K562 (cell line): Measurements from ENCODE around the gene DAW1. TPM values are rescaled to one million over a fixed set of nuclear protein-coding genes. Genes with fewer than 3 reads are reported as not detected.

Experiments used
- ATAC-seq: fragments of 200-7000 bp; cut with Tn5 transposase; 3 replicates; pipeline ENCODE4 v1.9.1; 2020; ENCODE audit warnings: moderate library complexity
- BruUV-seq: library from RNA; stranded (reverse); fragments of 400-500 nt; replicated peaks from 2 replicates; lab custom pipeline; 2021; lab: Mats Ljungman, UMichigan
- CTCF ChIA-PET: fragments of 300-600 bp; formaldehyde crosslinking; extraction: SDS; loops from one replicate; lab custom pipeline; 2021; ENCODE audit warnings: low intra/inter-chr PET ratio; lab: Yijun Ruan, JAX
- POLR2A ChIA-PET: fragments of 300-600, 350-650 bp; sonication (Branson Sonifier 250); formaldehyde crosslinking; extraction: SDS; loops from one replicate; lab custom pipeline; 2021; ENCODE audit warnings: antibody characterized with exemption, inconsistent platforms; lab: Yijun Ruan, JAX
- DNase-seq, 4 experiments: peaks; one replicate each; pipeline versions ENCODE4 v3.0.0 to v3.0.0-alpha.2; 2011 to 2018; ENCODE audit warnings: low spot score in 3 of 4, mixed read lengths in 3 of 4; ENCODE audit errors: extremely low read depth in 1 of 4
- FAIRE-seq: peaks from 2 replicates; lab custom pipeline; 2011; peaks lifted over from hg19 to GRCh38; lab: Jason Lieb, UNC
- H2AFZ ChIP-seq: 2 replicates; pipeline ENCODE4 v1.6.0; 2011; ENCODE audit warnings: low read depth, low read length, control low read depth, inconsistent platforms
- H3K27ac ChIP-seq: fragments of 200-600 bp; 3 replicates; pipeline ENCODE4 v1.8.0; 2011; ENCODE audit warnings: low read depth, mild to moderate bottlenecking, control low read depth, inconsistent platforms, low read length, moderate library complexity, mixed read lengths; ENCODE audit errors: extremely low read depth
- H3K27me3 ChIP-seq, 2 experiments: fragments of 300-600 bp in 1 of 2; 2 replicates in 1 of 2; 3 replicates in 1 of 2; pipeline versions ENCODE4 v1.6.0 to v1.8.0; 2011; ENCODE audit warnings: inconsistent platforms in 2 of 2, low read length in 2 of 2, mild to moderate bottlenecking in 1 of 2, mixed read lengths in 1 of 2, moderate library complexity in 1 of 2; ENCODE audit not compliant: control insufficient read depth in 2 of 2, insufficient read depth in 2 of 2
- H3K36me3 ChIP-seq: fragments of 300-600 bp; 3 replicates; pipeline ENCODE4 v1.8.0; 2011; ENCODE audit warnings: mild to moderate bottlenecking, low read length, inconsistent platforms; ENCODE audit not compliant: control insufficient read depth, insufficient read depth
- H3K4me1 ChIP-seq, 2 experiments: fragments of 200-600 bp in 1 of 2; replicated peaks in 1 of 2; 2 replicates in 1 of 2; 3 replicates in 1 of 2; pipeline versions ENCODE4 v1.5.1 to v1.8.0; 2011; ENCODE audit warnings: inconsistent platforms in 2 of 2, low read length in 2 of 2, mild to moderate bottlenecking in 1 of 2, mixed read lengths in 1 of 2, moderate library complexity in 1 of 2; ENCODE audit not compliant: control insufficient read depth in 2 of 2, insufficient read depth in 2 of 2
- H3K4me2 ChIP-seq: 2 replicates; pipeline ENCODE4 v1.6.1; 2011; ENCODE audit warnings: low read length, control low read depth, inconsistent platforms, mixed read lengths; ENCODE audit not compliant: insufficient read depth
- H3K4me3 ChIP-seq: fragments of 200-600 bp; sonication (generic), shearing (Covaris generic); 2 replicates; pipeline ENCODE4 v1.5.1; 2016; ENCODE audit warnings: control low read depth, inconsistent platforms
- H3K79me2 ChIP-seq: fragments of 200-600 bp; 3 replicates; pipeline ENCODE4 v1.8.0; 2011; ENCODE audit warnings: low read length, inconsistent platforms; ENCODE audit not compliant: control insufficient read depth, insufficient read depth
- H3K9ac ChIP-seq, 2 experiments: 2 replicates each; pipeline versions ENCODE4 v1.6.0 to v1.6.1; 2011; ENCODE audit warnings: low read depth in 2 of 2, low read length in 2 of 2, control low read depth in 1 of 2, inconsistent platforms in 1 of 2, mild to moderate bottlenecking in 1 of 2, mixed read lengths in 1 of 2; ENCODE audit not compliant: insufficient read depth in 1 of 2
- H3K9me1 ChIP-seq: one replicate; pipeline ENCODE4 v1.6.0; 2011; ENCODE audit warnings: inconsistent platforms, mild to moderate bottlenecking, low read length, moderate library complexity; ENCODE audit not compliant: control insufficient read depth, insufficient read depth
- H3K9me3 ChIP-seq: replicated peaks from 2 replicates; pipeline ENCODE4 v1.5.1; 2011; ENCODE audit warnings: low read depth, low read length, inconsistent platforms; ENCODE audit not compliant: control insufficient read depth, insufficient read depth
- H4K20me1 ChIP-seq: replicated peaks from 2 replicates; pipeline ENCODE4 v1.6.1; 2011; ENCODE audit warnings: low read length, inconsistent platforms, mixed read lengths; ENCODE audit not compliant: control insufficient read depth, insufficient read depth
- AFF4 ChIP-seq: sonication (generic); formaldehyde crosslinking; IDR thresholded peaks from 2 replicates; pipeline ENCODE4 v1.8.0; 2023; ENCODE audit warnings: mild to moderate bottlenecking, missing genetic modification reagents
- BHLHE40 ChIP-seq: IDR thresholded peaks from 2 replicates; pipeline ENCODE4 v1.6.1; 2011; ENCODE audit warnings: low read length, improper control_type of control experiment
- BRD9 ChIP-seq: fragments of 450-650 bp; IDR thresholded peaks from 2 replicates; pipeline ENCODE4 v1.6.1; 2018; ENCODE audit warnings: low read depth; ENCODE audit not compliant: partially characterized antibody
- CBFA2T3 ChIP-seq: fragments of 450-650 bp; IDR thresholded peaks from 2 replicates; pipeline ENCODE4 v1.6.1; 2017
- E2F8 ChIP-seq: fragments of 450-650 bp; IDR thresholded peaks from 2 replicates; pipeline ENCODE4 v1.7.1; 2018; ENCODE audit warnings: mild to moderate bottlenecking, low read depth; ENCODE audit not compliant: partially characterized antibody
- FIP1L1 ChIP-seq: fragments of 200-400 bp; formaldehyde crosslinking; IDR thresholded peaks from 2 replicates; pipeline ENCODE4 v1.6.1; 2018; ENCODE audit warnings: mild to moderate bottlenecking, low read depth, low read length; ENCODE audit not compliant: poor library complexity, severe bottlenecking
- PTBP1 ChIP-seq: fragments of 200-400 bp; formaldehyde crosslinking; IDR thresholded peaks from 2 replicates; pipeline ENCODE4 v1.6.1; 2017; ENCODE audit warnings: low read depth, low read length
- SETDB1 ChIP-seq: IDR thresholded peaks from one replicate; pipeline ENCODE4 v1.6.1; 2012; ENCODE audit warnings: low read length, control low read depth, inconsistent platforms
- WHSC1 ChIP-seq: IDR thresholded peaks from one replicate; pipeline ENCODE4 v1.6.1; 2012; ENCODE audit warnings: low read length, control low read depth, inconsistent platforms
- ZNF232 ChIP-seq: sonication (generic); formaldehyde crosslinking; IDR thresholded peaks from 2 replicates; pipeline ENCODE4 v1.8.0; 2022; ENCODE audit warnings: mild to moderate bottlenecking, missing genetic modification reagents
- ZNF764 ChIP-seq: fragments of 250-450 bp; sonication (Bioruptor Pico); IDR thresholded peaks from 2 replicates; pipeline ENCODE4 v1.4.0; 2020; ENCODE audit warnings: low read depth, mild to moderate bottlenecking, moderate library complexity
- WGBS: fragments of 100-300 bp; shearing (Covaris generic); methylation state at CpG from one replicate; pipeline ENCODE4 v1.1.6; 2016; ENCODE audit warnings: low coverage, mixed read lengths; ENCODE audit not compliant: insufficient coverage; ENCODE audit errors: missing lambda C conversion rate; 5-methylcytosine and 5-hydroxymethylcytosine counted together
- in situ Hi-C: fragments of 300-500 bp; cut with MboI; formaldehyde crosslinking; loops from 4 replicates; pipeline ENCODE4 v1.15.0; 2018; ENCODE audit warnings: inconsistent platforms, mixed read lengths
- intact Hi-C: fragments of 100-400 bp; cut with micrococcal nuclease; formaldehyde crosslinking; loops from 2 replicates; pipeline ENCODE4 v1.14.2; 2022
- polyA plus RNA-seq, 8 experiments: library from polyadenylated mRNA; depleted of rRNA in 4 of 8; stranded (reverse) in 5 of 8; unstranded in 3 of 8; fragments of >200 nt; fragmentation: Nextera tagmentation in 2 of 8; fragmentation: Illumina TruSeq in 1 of 8; extraction: Ambion mirVana in 2 of 8; extraction: Trizol in 1 of 8; gene quantifications; 2 replicates each; pipeline versions ENCODE4 v1.2.1 to v1.2.3, GENCODE V29; 2011 to 2014; ENCODE audit warnings: inconsistent platforms in 1 of 8, missing spikeins in 1 of 8
- total RNA-seq, 7 experiments: library from RNA; depleted of rRNA in 6 of 7; stranded (reverse); fragments of >200 nt in 6 of 7; fragmentation: Illumina TruSeq in 2 of 7; extraction: Trizol in 2 of 7; gene quantifications; 2 replicates each; pipeline versions ENCODE4 v1.2.1 to v1.2.3, GENCODE V29; 2011 to 2021; ENCODE audit warnings: low replicate concordance in 1 of 7
- TF ChIP-seq, protein P1 (sequence below): sonication (generic); formaldehyde crosslinking; IDR thresholded peaks from 2 replicates; pipeline ENCODE4 v1.5.0; 2020; ENCODE audit warnings: missing genetic modification reagents
- TF ChIP-seq, protein P2 (sequence below): fragments of 250-450 bp; sonication (Bioruptor Pico); IDR thresholded peaks from 2 replicates; pipeline ENCODE4 v1.5.1; 2021; ENCODE audit warnings: mild to moderate bottlenecking

DAW1 gene
- total and polyA plus RNA-seq, 9 of the 15 experiments (the other 6 are each of a cell fraction or from before 2014, with no cell fraction given) = not detected

DNA sequence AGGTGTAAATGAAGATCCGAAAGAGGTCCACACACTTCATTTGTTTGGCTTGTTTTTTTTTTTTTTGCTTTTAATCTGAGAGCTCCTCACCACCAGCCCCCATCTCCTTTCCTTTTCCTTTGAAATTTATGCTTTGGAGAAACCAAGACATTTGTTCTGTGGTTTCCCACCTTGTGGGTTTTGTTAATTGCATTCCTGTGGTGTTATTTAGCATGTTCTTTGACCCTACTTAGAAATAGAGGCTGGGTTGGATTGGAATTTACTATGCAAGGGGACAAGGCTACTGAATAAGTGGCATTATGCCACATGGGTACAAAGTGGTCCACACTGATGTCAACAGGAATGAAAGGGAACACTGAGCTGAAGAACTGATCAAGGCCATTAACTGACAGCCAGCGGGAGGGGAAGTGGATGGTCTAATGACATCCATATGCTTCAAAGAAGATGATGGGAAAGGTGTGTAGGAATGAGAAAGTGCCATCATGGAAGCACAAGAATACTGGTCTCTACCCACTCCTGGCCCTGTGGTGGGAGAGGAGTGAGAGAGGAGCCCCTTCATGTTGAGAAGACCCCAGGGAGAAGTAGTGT is 48.9 kb upstream of the DAW1 start:
- ChIA-PET POLR2A (no interaction called here), CTCF (no interaction called here)
- Histone ChIP-seq H3K9me3 (no peaks in the 10 kb centered on the region), H3K4me1 (no peaks in the 10 kb centered on the region), H3K27ac (no peak overlapping the region), H4K20me1 (no peaks in the 10 kb centered on the region), H2AFZ (no peak overlapping the region), H3K4me2 (no peak overlapping the region), H3K4me3 (no peak overlapping the region), H3K79me2 (no peaks in the 10 kb centered on the region), H3K9me1 (no peaks in the 10 kb centered on the region), H3K36me3 (no peaks in the 10 kb centered on the region), H3K9ac (no peak overlapping the region), H3K27me3 (no peaks in the 10 kb centered on the region)
- in situ Hi-C loops = no loop called here
- BruUV-seq = no TSS peak
- WGBS = 0% methylated on average over 2 of the region's 2 CpGs
- DNase-seq (no peak), FAIRE-seq (no peak), ATAC-seq (no peak)
- intact Hi-C loops = no loop called here
- TF ChIP-seq FIP1L1 (no peak), AFF4 (CRISPR knock-in tag) (no peak), ZNF764 (CRISPR knock-in tag) (no peak), PTBP1 (no peak), SETDB1 (no peak), WHSC1 (no peak), ZNF232 (CRISPR knock-in tag) (no peak), BRD9 (no peak), E2F8 (no peak), CBFA2T3 (no peak), BHLHE40 (no peak)
- TF ChIP-seq, protein P1, sequence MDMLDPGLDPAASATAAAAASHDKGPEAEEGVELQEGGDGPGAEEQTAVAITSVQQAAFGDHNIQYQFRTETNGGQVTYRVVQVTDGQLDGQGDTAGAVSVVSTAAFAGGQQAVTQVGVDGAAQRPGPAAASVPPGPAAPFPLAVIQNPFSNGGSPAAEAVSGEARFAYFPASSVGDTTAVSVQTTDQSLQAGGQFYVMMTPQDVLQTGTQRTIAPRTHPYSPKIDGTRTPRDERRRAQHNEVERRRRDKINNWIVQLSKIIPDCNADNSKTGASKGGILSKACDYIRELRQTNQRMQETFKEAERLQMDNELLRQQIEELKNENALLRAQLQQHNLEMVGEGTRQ (CRISPR knock-in tag) = no peak
- TF ChIP-seq, protein P2, sequence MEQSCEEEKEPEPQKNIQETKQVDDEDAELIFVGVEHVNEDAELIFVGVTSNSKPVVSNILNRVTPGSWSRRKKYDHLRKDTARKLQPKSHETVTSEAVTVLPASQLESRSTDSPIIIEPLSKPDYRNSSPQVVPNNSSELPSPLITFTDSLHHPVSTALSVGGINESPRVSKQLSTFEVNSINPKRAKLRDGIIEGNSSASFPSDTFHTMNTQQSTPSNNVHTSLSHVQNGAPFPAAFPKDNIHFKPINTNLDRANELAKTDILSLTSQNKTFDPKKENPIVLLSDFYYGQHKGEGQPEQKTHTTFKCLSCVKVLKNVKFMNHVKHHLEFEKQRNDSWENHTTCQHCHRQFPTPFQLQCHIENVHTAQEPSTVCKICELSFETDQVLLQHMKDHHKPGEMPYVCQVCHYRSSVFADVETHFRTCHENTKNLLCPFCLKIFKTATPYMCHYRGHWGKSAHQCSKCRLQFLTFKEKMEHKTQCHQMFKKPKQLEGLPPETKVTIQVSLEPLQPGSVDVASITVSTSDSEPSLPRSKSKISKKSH (CRISPR knock-in tag) = no peak
